Measurements from ENCODE around the gene CCDC61. TPM values are rescaled to one million over a fixed set of nuclear protein-coding genes. Genes with fewer than 3 reads are reported as not detected.

Gene CCDC61
- total and polyA plus RNA-seq, 2 of the 8 experiments (the other 6 are each of a cell fraction or from before 2014, with no cell fraction given): 7.8 to 17.4 TPM

GRCh38 chr19:45985321-45985720 lies 9.9 kb upstream of the CCDC61 start:
- no peak overlapping the region for H3K4me2 ChIP-seq (ENCODE audit: insufficient read depth in 1 of 2, low read depth in 2 of 2, low read length in 2 of 2)
- H2BK120ac ChIP-seq (replicated peaks; ENCODE audit: low read depth, low read length): no peak overlapping the region
- TF ChIP-seq JUND (IDR thresholded peaks at IDR 0.05; ENCODE audit: low read length) (no peak), RAD21 (IDR thresholded peaks at IDR 0.05 in 1 of 2, conservative IDR thresholded peaks at IDR 0.05 in 1 of 2; ENCODE audit: low read depth in 2 of 2, low read length in 2 of 2) (no peak), GABPA (IDR thresholded peaks at IDR 0.05; ENCODE audit: borderline replicate concordance, insufficient read depth, low read length) (no peak)
- no peak overlapping the region for H3K56ac ChIP-seq (replicated peaks; ENCODE audit: insufficient read length, low read depth, low read length)
- H3K9ac ChIP-seq (replicated peaks in 1 of 4; ENCODE audit: extremely low read depth in 1 of 4, low read depth in 3 of 4, low read length in 3 of 4): no peak overlapping the region
- H2BK20ac ChIP-seq (ENCODE audit: low read length): no peak overlapping the region
- H2AK5ac ChIP-seq (ENCODE audit: low read depth, low read length): no peak overlapping the region
- 77% methylated on average over 7 of the region's 7 CpGs; no CpG with 5 or more reads in 1 of the 2 experiments for WGBS, 2 experiments (ENCODE audit: extremely low coverage in 1 of 2, insufficient coverage in 1 of 2, insufficient read length in 1 of 2, insufficient replicate concordance in 2 of 2, low coverage in 1 of 2, low lambda C conversion rate in 2 of 2, missing lambda C conversion rate in 1 of 2)
- H3K4ac ChIP-seq (replicated peaks; ENCODE audit: insufficient read length, low read depth, low read length): no peak overlapping the region
- ChIA-PET CTCF (ENCODE audit: partially characterized antibody) (interaction anchor here (0.6 to 2.2 kb wide), 4 partner anchors 17 to 510 kb away, joined by 3 to 6 read pairs (median 4); no protein-coding TSS in a partner anchor), POLR2A (ENCODE audit: partially characterized antibody) (interaction anchor here (2.0 kb wide), 1 partner anchor 10 kb away, joined by 9 read pairs; the partner anchor contains the start of gene CCDC61)
- H2BK12ac ChIP-seq (ENCODE audit: low read depth, low read length): no peak overlapping the region
- no peak overlapping the region for H4K5ac ChIP-seq (ENCODE audit: insufficient read length, low read depth, low read length)
- no peaks in the 10 kb centered on the region for H3K79me2 ChIP-seq (ENCODE audit: control insufficient read depth in 1 of 2, insufficient read depth in 2 of 2, low read length in 2 of 2)
- H2BK15ac ChIP-seq (ENCODE audit: low read length): no peak overlapping the region
- no peak overlapping the region for H3K23ac ChIP-seq (ENCODE audit: insufficient read length)
- no peaks in the 10 kb centered on the region for H3K23me2 ChIP-seq (ENCODE audit: low read depth, low read length)
- no peaks in the 10 kb centered on the region for H3K79me1 ChIP-seq (ENCODE audit: low read depth, low read length)
- H3K9me3 ChIP-seq (ENCODE audit: insufficient read depth in 2 of 2, low read depth in 1 of 2, low read length in 1 of 2): no peaks in the 10 kb centered on the region
- H3K27me3 ChIP-seq (replicated peaks in 1 of 4; ENCODE audit: control insufficient read depth in 3 of 4, extremely low read depth in 1 of 4, insufficient read depth in 3 of 4, low read length in 3 of 4): no peaks in the 10 kb centered on the region
- no peak overlapping the region for H3K14ac ChIP-seq (ENCODE audit: insufficient read length)
- H4K8ac ChIP-seq (ENCODE audit: extremely low read depth, insufficient read depth, low read length): no peak overlapping the region
- no peak overlapping the region for H3K4me3 ChIP-seq (ENCODE audit: extremely low read depth in 1 of 4, insufficient read depth in 2 of 4, low read depth in 3 of 4, low read length in 4 of 4)
- H3K4me1 ChIP-seq (replicated peaks in 1 of 4; ENCODE audit: control insufficient read depth in 3 of 4, insufficient read depth in 4 of 4, low read length in 3 of 4): peaks cover 0 to 7% (median 2%) of the 10 kb centered on the region in 4 experiments; a peak in 2 of 7 replicates
- no peak overlapping the region for H3K18ac ChIP-seq (ENCODE audit: extremely low read depth, low read length)
- no peak overlapping the region for H2BK5ac ChIP-seq (ENCODE audit: low read depth, low read length)
- no peaks in the 10 kb centered on the region for H3K36me3 ChIP-seq (ENCODE audit: control insufficient read depth in 2 of 4, insufficient read depth in 4 of 4, low read length in 3 of 4)
- no peak overlapping the region for H3K27ac ChIP-seq (ENCODE audit: low read depth, low read length)
- no peak overlapping the region for H4K91ac ChIP-seq (replicated peaks; ENCODE audit: insufficient read length, low read length)
- H2AFZ ChIP-seq (ENCODE audit: low read length): no peak overlapping the region
- FAIRE-seq (no peak), DNase-seq (ENCODE audit: low read depth in 1 of 2, low spot score in 2 of 2) (no peak)
- H4K20me1 ChIP-seq (replicated peaks in 1 of 2; ENCODE audit: control insufficient read depth in 1 of 2, insufficient read depth in 2 of 2, low read length in 2 of 2): no peaks in the 10 kb centered on the region

Measured in H1 (cell line).